C4-2B (cell line): ENCODE data around the gene CTLA4.

ENCODE experiments used
- H3K27ac ChIP-seq: fragments of 450-650 bp; 2 replicates; pipeline ENCODE4 v1.5.1; 2017
- ZFX ChIP-seq: fragments of 450-650 bp; IDR thresholded peaks from 2 replicates; pipeline ENCODE4 v1.6.1; 2017
- TF ChIP-seq, protein P1 (sequence below): fragments of 450-650 bp; conservative IDR thresholded peaks from 2 replicates; pipeline ENCODE4 v1.5.1; 2017; ENCODE audit warnings: mild to moderate bottlenecking

CTLA4 gene

DNA sequence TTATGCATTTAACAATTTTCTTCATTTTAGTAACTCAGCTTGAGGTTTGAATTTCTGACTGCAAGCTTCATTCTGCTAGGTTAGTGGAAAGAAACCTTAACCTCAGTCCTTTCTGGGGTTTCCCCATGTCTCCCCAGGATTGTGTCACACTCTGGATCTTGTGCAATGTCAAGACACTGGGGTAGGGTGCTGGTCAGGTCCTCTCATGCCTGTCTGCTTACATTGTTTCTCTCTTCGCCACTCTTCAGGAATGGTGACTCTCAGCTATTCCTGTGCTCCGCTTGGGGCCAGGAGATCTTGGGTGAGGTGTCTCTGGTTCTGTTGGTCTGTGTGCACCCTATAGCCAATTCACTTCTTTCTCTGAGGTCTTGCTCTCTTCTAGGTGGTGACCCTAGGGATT, 23.9 kb downstream of the CTLA4 start:
- TF ChIP-seq, protein P1, sequence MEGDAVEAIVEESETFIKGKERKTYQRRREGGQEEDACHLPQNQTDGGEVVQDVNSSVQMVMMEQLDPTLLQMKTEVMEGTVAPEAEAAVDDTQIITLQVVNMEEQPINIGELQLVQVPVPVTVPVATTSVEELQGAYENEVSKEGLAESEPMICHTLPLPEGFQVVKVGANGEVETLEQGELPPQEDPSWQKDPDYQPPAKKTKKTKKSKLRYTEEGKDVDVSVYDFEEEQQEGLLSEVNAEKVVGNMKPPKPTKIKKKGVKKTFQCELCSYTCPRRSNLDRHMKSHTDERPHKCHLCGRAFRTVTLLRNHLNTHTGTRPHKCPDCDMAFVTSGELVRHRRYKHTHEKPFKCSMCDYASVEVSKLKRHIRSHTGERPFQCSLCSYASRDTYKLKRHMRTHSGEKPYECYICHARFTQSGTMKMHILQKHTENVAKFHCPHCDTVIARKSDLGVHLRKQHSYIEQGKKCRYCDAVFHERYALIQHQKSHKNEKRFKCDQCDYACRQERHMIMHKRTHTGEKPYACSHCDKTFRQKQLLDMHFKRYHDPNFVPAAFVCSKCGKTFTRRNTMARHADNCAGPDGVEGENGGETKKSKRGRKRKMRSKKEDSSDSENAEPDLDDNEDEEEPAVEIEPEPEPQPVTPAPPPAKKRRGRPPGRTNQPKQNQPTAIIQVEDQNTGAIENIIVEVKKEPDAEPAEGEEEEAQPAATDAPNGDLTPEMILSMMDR, result no peak
- no peak for TF ChIP-seq ZFX
- H3K27ac ChIP-seq, result no peak overlapping the region

DNA sequence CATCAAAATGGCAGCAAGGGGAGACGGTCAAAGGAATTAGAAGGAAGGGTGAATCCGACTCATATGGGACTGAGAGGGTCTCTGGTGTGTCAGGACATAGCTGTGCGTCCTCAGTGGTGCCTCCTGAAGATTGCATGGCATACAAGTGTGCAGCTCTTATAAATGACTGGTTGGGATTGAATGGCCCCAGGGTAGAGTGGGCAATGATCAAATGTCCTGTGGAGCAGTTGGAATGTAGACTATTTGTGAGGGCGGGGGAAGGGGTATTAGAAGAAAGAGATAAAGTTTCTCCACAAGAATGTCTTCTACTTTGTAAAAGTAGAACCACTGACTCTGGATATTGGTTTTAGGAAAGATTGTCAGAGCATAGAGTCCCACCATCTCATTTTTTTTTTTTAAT, 24.6 kb downstream of the CTLA4 start:
- TF ChIP-seq, protein P1, result no peak
- no peak for TF ChIP-seq ZFX
- H3K27ac ChIP-seq, result no peak overlapping the region

DNA sequence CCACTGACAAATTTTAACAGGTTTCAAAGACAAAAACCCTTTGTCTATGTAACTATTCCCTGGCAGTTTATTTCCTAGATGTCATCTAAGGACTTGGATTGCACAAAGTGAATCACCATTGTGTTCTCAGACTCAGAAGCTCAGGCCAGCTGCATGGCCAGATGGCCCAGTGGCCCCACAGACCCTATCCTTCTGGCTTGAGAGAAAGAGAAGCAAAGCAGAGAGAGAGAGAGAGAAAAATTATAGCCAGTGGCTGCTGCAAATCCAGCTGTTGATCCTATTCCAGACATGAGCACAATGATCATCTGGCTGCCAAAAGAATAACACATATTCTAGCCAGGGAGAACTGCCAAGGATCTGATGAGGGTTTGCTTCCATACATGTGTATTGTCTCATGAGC, 25.8 kb downstream of the CTLA4 start:
- TF ChIP-seq, protein P1, result no peak
- TF ChIP-seq ZFX, result no peak
- H3K27ac ChIP-seq, result no peak overlapping the region

DNA sequence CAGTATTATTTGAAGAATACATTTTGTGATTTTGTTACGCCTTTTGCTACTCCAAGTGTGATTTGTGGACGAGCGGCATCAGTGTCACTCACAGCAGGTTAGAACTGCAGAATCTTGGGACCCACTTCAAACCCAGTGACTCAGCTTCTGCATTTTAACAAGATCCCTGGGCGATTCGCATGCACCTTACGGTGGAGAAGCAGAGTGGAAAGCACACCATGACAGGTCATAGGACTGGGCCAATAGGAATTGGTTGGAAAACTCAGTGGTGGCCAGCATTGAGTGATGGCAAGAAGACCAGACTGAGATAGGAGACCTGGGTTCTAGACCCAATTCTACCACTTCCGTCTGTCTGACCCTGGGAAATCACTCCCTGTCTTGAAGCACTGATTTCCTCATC, 26.3 kb downstream of the CTLA4 start:
- no peak overlapping the region for H3K27ac ChIP-seq
- no peak for TF ChIP-seq ZFX
- TF ChIP-seq, protein P1, result no peak

DNA sequence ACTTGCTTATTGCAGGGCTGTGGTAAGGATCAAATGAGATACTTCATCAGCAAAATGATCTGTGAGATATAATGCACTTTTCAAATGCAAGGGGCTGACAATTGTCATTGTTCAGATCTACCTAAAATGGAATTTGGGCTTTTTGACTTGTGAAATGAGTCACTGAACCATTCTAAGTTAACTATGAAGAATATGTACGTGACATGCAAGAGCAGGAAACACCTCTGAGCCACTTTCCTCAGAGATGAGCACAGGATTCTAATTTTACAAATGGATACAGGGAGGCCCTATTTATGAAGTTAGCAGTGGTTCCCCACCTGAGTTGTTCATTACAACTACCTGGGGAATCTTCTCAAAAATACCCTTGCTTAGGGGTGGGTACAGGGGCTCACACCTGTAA, 26.7 kb downstream of the CTLA4 start:
- TF ChIP-seq ZFX, result no peak
- TF ChIP-seq, protein P1, result no peak
- H3K27ac ChIP-seq, result no peak overlapping the region

DNA sequence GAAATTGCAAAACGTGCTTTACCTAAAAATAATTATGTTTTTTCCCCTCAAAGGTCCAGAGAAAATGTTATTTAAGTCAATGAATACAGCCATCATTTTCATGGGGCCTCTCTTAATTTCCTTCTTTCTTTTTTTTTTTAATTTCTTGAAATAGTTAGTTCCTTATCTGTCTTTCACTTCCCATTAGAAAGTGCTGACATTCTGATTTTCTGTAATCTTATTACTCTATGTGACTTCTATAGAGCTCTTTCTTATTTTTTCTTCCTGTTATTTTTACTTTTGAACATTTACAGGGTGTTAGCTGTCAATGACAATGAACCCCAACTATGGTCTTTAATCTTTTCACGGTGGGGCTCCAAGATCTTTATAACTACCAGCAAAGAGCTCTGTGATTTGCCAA, 30.0 kb downstream of the CTLA4 start:
- H3K27ac ChIP-seq, result no peak overlapping the region
- no peak for TF ChIP-seq ZFX
- TF ChIP-seq, protein P1, result no peak

DNA sequence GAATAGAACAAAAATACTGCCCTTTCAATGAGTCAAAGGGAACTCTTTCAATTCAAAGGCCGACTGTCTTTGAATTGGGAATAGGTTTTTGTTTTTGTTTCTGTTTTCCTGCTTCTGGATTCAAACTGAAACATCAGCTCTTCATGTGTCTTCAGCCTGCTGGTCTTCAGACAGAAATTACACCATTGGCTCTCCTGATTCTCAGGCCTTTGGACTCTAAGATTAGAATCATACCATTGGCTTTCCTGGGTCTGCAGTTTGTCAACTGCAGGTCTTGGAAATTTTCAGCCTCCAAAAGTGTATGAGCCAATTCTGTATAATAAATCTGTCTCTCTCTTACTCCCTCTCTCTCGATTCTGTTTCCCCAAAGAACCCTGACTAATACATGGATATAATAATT, 31.1 kb downstream of the CTLA4 start:
- TF ChIP-seq, protein P1, result no peak
- TF ChIP-seq ZFX, result no peak
- no peak overlapping the region for H3K27ac ChIP-seq
